Mucosa of rectum (tissue), 2 donors: ENCODE data around the gene OR51S1.
"Not testable (repeated sequence)": the region's sequence is repeated elsewhere in the genome, so short reads cannot be mapped to it uniquely, and the experiment has no call there.

Source experiments
- H3K27ac ChIP-seq, 2 donors: one replicate each; pipeline ENCODE4 v1.7.0; 2013; ENCODE audit warnings: inconsistent platforms in 2 of 2, low read depth in 2 of 2, low read length in 2 of 2
- H3K27me3 ChIP-seq, 2 donors: one replicate each; pipeline ENCODE4 v1.7.0; 2013; ENCODE audit warnings: low read length in 2 of 2; ENCODE audit not compliant: control insufficient read depth in 2 of 2, insufficient read depth in 2 of 2
- H3K36me3 ChIP-seq, 2 donors: one replicate each; pipeline ENCODE4 v1.7.0; 2013; ENCODE audit warnings: low read length in 2 of 2; ENCODE audit not compliant: control insufficient read depth in 2 of 2, insufficient read depth in 2 of 2
- H3K4me1 ChIP-seq, 2 donors: one replicate each; pipeline ENCODE4 v1.7.0; 2013; ENCODE audit warnings: low read length in 2 of 2, mild to moderate bottlenecking in 1 of 2; ENCODE audit not compliant: control insufficient read depth in 2 of 2, insufficient read depth in 2 of 2
- H3K4me3 ChIP-seq, 2 donors: one replicate each; pipeline ENCODE4 v1.7.0; 2013; ENCODE audit warnings: low read length in 2 of 2
- H3K9ac ChIP-seq, 2 donors: one replicate each; pipeline ENCODE4 v1.7.0; 2013; ENCODE audit warnings: low read length in 2 of 2, low read depth in 1 of 2, mild to moderate bottlenecking in 1 of 2
- H3K9me3 ChIP-seq, 2 donors: one replicate each; pipeline ENCODE4 v1.7.0; 2013; ENCODE audit warnings: low read length in 2 of 2; ENCODE audit not compliant: control insufficient read depth in 2 of 2
- donor health status: healthy.
- donor health status: Normal muscosa, but diverticular disease.

The OR51S1 gene

DNA sequence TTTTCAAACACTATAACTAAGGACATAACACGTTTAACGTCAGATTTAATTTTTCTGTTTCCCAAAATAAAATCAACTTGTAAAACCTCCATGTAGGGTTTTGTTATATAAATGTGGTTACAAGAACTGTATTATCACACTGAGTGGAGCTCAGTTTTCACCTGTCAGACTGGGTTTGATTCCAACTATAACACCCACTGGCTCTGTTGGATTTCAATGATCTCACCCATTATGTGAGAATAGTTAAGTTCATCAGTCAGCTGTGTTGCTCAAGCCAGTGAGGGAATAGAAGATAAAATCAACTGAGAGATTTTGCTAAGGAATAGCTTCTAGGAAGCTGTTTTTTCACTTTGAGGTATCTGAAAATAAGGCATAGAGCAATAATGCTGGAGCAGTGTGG, 39.8 kb downstream of the OR51S1 start:
- no peaks in the 10 kb centered on the region for H3K27me3 ChIP-seq
- no peaks in the 10 kb centered on the region for H3K4me1 ChIP-seq
- no peak overlapping the region for H3K27ac ChIP-seq
- no peak overlapping the region for H3K9ac ChIP-seq
- H3K4me3 ChIP-seq, result no peak overlapping the region
- H3K9me3 ChIP-seq, result no peaks in the 10 kb centered on the region
- H3K36me3 ChIP-seq, result no peaks in the 10 kb centered on the region

- Histone ChIP-seq H3K4me1 (no peaks in the 10 kb centered on the region), H3K27me3 (no peaks in the 10 kb centered on the region), H3K27ac (no peak overlapping the region), H3K9me3 (no peaks in the 10 kb centered on the region), H3K4me3 (no peak overlapping the region), H3K36me3 (no peaks in the 10 kb centered on the region), H3K9ac (no peak overlapping the region)
Observed at GRCh38 chr11:4808476-4808875, 40.5 kb downstream of the OR51S1 start.

DNA sequence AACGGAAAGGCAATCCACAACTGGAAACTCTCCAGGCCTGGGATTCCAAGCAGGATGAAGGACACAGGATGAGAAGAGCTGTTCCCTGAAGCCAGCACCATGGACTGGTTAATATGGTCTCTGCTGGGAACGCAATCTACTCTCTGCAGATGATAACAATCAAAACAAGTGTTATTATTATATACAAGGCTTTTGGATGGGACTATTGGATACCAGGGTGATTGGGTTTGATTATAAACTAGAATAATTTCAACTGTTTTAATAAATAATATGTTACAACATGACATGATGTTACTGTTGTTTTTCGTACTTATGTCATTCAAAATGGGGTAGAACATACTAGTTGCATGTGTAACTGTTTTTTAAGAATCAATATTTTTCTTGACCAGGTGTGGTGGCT, 44.7 kb downstream of the OR51S1 start, which contains the start of gene OR52R1:
TSS of gene OR52R1 (minus strand) at position 101 of the 400 bp plus-strand sequence. CDS start at position 101, 0 bp downstream.
- Histone ChIP-seq H3K27ac (no peak within 1 kb of the TSS), H3K9me3 (no peaks in the 10 kb centered on the region), H3K27me3 (no peaks in the 10 kb centered on the region), H3K36me3 (no peaks in the 10 kb centered on the region), H3K4me1 (no peaks in the 10 kb centered on the region), H3K9ac (no peak within 1 kb of the TSS), H3K4me3 (no peak within 1 kb of the TSS)

- H3K27ac ChIP-seq, H3K36me3 ChIP-seq: not testable (repeated sequence)
Observed at GRCh38 chr11:4801316-4801715, 47.7 kb downstream of the OR51S1 start.

DNA sequence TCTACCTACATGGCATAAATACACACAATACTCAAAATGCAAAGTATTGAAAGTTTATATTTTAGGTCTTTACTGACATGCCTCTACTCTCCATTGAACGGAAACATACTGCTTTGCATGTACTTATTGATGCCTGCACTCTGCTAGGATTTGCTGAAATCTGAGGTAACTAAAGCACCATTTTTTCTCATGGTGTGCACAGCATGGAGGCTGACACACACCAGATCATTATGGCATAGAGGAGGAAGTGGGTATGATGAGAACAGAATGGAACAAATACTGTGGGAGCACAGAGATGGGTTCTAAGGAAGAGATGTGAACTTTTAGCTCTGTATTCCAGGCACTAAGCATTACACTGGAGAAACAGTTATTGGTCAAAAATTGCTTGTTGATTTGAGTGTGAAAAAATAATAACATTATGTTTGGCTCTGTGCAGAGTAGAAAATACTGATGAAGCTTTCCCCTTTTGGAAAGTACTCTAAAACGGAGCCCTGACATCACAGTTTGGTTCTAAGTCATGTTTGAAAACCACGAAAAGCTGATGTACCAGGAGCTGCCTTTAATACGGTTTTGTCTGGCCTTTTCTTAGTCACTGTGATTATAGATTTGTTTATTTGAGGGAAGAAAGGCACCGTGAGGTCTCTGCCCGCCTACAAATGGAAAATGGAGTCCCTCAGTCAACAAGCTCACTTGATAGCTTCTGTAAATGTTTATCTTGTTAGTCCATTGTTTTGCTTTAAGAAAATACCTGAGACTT, 50.4 kb downstream of the OR51S1 start:
- no peak overlapping the region for H3K4me3 ChIP-seq
- no peaks in the 10 kb centered on the region for H3K9me3 ChIP-seq
- no peaks in the 10 kb centered on the region for H3K36me3 ChIP-seq
- H3K27me3 ChIP-seq, result no peaks in the 10 kb centered on the region
- no peaks in the 10 kb centered on the region for H3K4me1 ChIP-seq
- no peak overlapping the region for H3K27ac ChIP-seq
- H3K9ac ChIP-seq, result no peak overlapping the region

More at GRCh38 chr11:4801316-4801715, 47.7 kb downstream of the OR51S1 start:
- H3K9me3 ChIP-seq, H3K9ac ChIP-seq, H3K4me1 ChIP-seq, H3K27me3 ChIP-seq, H3K4me3 ChIP-seq: not testable (repeated sequence)
